NCI-H226 (cell line): ENCODE results near the gene RXRG.
A peak's percentile ranks its signal among the peaks of the same experiment; 100 is the strongest.

ENCODE experiments used
- DNase-seq: peaks from one replicate; pipeline ENCODE4 v3.0.0-alpha.2; 2015

The RXRG gene

GRCh38 chr1:165403835-165404482 lies 41.0 kb downstream of the RXRG start:
- DNase-seq: no peak

- no peak for DNase-seq
Observed at GRCh38 chr1:165402517-165403111, 42.3 kb downstream of the RXRG start.

- DNase-seq: no peak
Observed at GRCh38 chr1:165397944-165398343, 47.0 kb downstream of the RXRG start.

GRCh38 chr1:165395901-165396300 lies 49.0 kb downstream of the RXRG start:
- no peak for DNase-seq

GRCh38 chr1:165395478-165395877 lies 49.4 kb downstream of the RXRG start:
- no peak for DNase-seq

- peak; percentile 70 for DNase-seq
Observed at GRCh38 chr1:165392634-165393571, 52.0 kb downstream of the RXRG start.

- no peak for DNase-seq
Observed at GRCh38 chr1:165389609-165390008, 55.3 kb downstream of the RXRG start.

- no peak for DNase-seq
Observed at GRCh38 chr1:165387961-165388360, 57.0 kb downstream of the RXRG start.

GRCh38 chr1:165387505-165387904 lies 57.4 kb downstream of the RXRG start:
- DNase-seq: no peak

- DNase-seq: no peak
Observed at GRCh38 chr1:165383599-165384405, 61.1 kb downstream of the RXRG start.

GRCh38 chr1:165383067-165383466 lies 61.9 kb downstream of the RXRG start:
- DNase-seq: peak; percentile 48

- no peak for DNase-seq
Observed at GRCh38 chr1:165381745-165382505, 63.0 kb downstream of the RXRG start.

- DNase-seq: no peak
Observed at GRCh38 chr1:165376811-165377311, 68.1 kb downstream of the RXRG start.

GRCh38 chr1:165376041-165376810 lies 68.7 kb downstream of the RXRG start:
- DNase-seq: peak; percentile 55

- no peak for DNase-seq
Observed at GRCh38 chr1:165375623-165376022, 69.3 kb downstream of the RXRG start.

- no peak for DNase-seq
Observed at GRCh38 chr1:165371588-165372225, 73.2 kb downstream of the RXRG start.

GRCh38 chr1:165369255-165369848 lies 75.6 kb downstream of the RXRG start:
- DNase-seq: no peak

- DNase-seq: peak; percentile 31
Observed at GRCh38 chr1:165367375-165367993, 77.4 kb downstream of the RXRG start.

- DNase-seq: no peak
Observed at GRCh38 chr1:165365341-165365740, 79.6 kb downstream of the RXRG start.
